A172 (cell line): ENCODE measurements around the gene MRPL52. TPM values are rescaled to one million over a fixed set of nuclear protein-coding genes. Genes with fewer than 3 reads are reported as not detected.
"Not testable (repeated sequence)": the region's sequence is repeated elsewhere in the genome, so short reads cannot be mapped to it uniquely, and the experiment has no call there.

Source experiments
- DNase-seq: peaks from one replicate; pipeline ENCODE4 v3.0.0-alpha.2; 2015; ENCODE audit warnings: low spot score
- total RNA-seq: library from RNA; depleted of rRNA; stranded (reverse); fragments of >200 nt; shearing (Covaris generic); gene quantifications from 2 replicates; pipeline ENCODE4 v1.2.3, GENCODE V29; 2014

MRPL52 gene
- total RNA-seq, 1 experiment from 2014 or later, result 163 TPM

GRCh38 chr14:22808388-22809209 is 21.1 kb upstream of the MRPL52 start:
- DNase-seq, result no peak

GRCh38 chr14:22811722-22812121 is 18.0 kb upstream of the MRPL52 start:
- no peak for DNase-seq

GRCh38 chr14:22812744-22813143 is 16.9 kb upstream of the MRPL52 start:
- no peak for DNase-seq

- no peak for DNase-seq
Observed at GRCh38 chr14:22813145-22813544, 16.5 kb upstream of the MRPL52 start.

- DNase-seq, result no peak
Observed at GRCh38 chr14:22814373-22814772, 15.3 kb upstream of the MRPL52 start.

GRCh38 chr14:22814941-22815713 is 14.6 kb upstream of the MRPL52 start, which contains the start of gene SLC7A7:
SLC7A7 (minus strand) TSS chr14:22815435; CDS start chr14:22813398, 2,037 bp downstream.
- DNase-seq, result no peak

DNA sequence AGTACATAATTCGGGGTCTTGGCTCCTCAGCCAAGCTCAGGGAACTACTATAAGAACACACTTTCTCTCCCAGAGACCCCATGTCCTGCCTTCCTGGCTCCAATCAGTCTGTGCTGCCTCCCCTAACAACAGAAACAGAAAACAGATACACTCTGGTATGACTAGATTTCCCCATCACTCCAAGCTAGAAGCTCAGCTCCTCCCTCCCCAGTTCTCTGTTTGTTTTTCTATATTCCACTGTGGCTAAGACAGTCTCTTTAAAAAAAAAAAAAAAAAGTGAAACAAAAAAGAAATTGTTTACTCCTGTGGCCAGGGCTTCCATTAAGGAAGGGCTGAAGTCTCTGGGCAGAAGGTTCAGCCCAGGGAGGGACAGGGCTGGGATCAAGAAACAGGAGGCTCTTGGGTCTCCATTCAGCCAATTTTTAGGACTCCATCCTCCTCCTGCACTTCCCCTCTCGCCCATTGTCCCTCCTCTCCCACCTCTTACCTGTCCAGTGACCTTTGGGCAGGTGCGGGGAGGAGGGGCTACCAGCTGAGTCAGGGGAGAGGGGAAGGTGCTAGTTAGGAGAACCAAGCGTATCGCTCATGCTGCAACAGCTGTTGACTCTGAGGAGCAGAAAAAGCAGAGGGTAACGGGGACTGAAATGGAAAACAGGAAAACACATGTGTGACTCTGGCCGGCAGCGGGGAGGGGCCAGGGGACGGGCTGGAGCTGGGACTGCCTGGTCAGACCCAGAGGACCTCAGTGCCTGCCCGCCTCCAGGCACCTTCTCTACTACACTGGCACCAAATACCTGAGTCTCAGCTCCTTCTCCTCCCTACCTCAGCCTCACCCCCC is 10.3 kb upstream of the MRPL52 start:
- no peak for DNase-seq

- no peak for DNase-seq
Observed at GRCh38 chr14:22820731-22821130, 9.0 kb upstream of the MRPL52 start.

GRCh38 chr14:22821193-22822015 is 8.3 kb upstream of the MRPL52 start:
- DNase-seq, result no peak

DNA sequence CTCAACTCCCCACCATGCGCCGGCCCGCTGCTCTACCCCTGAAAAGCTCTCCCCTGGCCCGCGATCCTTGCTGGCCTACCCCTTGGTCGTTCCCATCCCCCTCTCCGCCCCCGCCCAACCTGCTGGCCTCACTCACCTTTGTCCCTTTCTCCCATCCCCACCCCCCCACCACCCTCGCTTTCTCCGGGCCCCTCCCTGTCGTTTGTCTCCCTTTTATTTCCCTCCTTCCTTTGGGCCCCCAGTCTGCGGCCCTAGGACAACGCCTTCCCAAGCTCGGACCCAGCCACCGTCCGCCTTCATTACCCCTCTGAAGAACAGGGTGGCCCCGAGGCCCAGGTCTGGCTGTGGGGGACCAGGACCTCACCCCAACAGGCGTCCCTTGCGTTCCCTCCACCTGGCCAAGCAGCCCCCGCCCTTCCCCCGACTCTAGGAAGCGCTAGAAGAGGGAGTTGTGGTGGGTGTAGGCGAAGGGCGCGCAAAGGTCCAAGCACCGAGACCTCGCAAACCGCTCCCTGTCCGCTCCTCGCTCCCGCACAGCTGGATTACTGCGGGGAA is 7.6 kb upstream of the MRPL52 start:
- DNase-seq, result no peak

GRCh38 chr14:22822571-22823098 is 7.1 kb upstream of the MRPL52 start:
- DNase-seq, result peak; percentile 52

DNA sequence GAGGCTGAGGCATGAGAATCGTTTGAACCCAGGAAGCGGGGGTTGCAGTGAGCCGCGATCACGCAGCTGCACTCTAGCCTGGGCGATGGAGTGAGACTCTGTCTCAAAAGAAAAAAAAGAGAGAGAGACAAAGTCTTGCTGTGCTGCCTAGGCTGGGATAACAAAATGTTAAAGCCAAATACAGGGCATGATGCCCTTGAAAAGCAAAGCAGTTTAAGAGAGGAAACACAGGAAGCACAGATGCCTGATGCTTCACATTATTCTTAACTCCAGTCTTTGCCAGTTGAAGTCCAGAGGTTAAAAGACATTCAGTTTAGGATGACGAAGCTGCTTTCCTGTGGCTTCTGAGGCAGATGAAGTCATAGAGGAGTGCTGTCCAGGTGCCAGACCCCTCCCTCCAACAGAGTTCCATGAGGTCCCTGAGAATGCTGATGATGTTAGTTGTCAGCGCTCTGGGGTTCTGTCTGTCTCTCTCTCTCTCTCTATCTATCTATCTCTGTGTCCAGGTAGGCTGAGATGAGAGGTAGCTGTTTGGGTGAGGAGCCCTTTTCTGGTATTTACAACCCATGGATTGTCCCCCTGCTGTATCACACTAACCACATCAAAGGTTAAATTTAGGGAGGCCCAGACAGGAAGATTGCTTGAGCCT is 4.9 kb upstream of the MRPL52 start:
- peak; percentile 91 for DNase-seq

DNA sequence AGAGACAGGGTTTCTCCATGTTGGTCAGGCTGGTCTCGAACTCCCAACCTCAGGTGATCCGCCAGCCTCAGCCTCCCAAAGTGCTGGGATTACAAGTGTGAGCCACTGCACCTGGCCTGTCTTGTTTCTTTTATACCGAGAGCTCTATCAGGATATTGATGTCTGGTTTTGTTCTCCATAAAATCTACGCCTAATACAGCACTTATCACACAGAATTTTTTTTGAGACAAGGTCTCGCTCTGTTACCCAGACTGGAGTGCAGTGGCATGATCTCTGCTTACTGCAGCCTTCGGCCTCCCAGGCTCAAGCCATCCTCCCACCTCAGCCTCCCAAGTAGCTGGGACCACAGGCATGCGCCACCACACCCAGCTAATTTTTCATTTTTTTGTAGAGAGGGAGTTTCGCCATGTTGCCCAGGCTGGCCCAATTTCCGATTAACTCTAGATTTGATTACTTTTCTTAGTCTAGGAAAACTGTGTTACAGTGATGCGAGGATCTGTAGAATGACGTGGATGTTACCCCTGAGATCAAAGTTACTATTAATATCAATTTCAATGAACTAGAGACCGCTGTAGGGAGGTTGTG is 519 bp upstream of the MRPL52 start:
- not testable (repeated sequence) for DNase-seq

DNA sequence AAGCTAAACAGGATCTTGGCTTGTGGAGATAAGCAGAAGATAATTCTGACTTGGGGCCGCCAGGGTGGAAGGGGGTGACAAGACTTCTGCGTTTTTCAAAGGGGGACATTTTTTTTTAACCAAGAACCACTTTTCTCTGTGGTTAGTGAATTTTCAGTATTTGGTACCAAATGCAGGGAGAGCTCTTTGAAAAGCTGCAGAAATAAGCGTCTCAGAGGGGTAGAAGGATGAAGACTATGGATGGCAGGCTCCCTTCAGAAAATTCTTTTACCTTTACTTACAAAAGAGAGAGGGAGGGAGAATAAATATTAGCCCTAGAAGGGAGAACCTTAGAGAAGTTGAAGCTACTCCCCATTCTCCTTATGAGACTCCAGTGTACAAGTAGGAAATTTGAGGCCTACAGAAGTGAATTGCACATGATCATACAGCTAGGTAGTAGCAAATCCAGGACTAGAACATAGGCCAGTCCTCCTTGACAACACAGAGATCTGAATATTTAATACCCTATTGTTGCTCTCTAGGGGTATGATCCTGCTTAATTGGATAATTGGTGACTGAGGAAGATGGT is 840 bp downstream of the MRPL52 start:
- DNase-seq, result no peak

DNA sequence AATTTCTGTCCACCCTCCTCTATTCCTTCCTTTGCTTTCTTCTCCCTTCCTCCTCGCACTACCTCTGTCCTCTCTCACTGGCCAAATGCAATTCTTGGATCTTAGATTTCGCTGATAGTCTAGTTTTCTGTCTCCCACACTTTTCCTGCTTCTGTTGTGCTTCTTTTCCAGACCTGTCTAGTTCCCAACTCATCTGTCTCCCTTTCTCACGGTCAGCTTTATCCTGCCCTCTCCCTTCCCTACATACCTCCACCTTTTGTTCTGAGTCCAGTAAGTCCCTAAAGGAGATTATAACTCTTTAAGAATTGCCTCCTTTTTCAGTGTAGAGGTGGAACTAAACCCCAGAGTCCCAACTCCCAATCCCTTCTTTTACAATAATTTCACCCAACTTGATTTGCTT is 5.8 kb downstream of the MRPL52 start:
- DNase-seq, result no peak

DNA sequence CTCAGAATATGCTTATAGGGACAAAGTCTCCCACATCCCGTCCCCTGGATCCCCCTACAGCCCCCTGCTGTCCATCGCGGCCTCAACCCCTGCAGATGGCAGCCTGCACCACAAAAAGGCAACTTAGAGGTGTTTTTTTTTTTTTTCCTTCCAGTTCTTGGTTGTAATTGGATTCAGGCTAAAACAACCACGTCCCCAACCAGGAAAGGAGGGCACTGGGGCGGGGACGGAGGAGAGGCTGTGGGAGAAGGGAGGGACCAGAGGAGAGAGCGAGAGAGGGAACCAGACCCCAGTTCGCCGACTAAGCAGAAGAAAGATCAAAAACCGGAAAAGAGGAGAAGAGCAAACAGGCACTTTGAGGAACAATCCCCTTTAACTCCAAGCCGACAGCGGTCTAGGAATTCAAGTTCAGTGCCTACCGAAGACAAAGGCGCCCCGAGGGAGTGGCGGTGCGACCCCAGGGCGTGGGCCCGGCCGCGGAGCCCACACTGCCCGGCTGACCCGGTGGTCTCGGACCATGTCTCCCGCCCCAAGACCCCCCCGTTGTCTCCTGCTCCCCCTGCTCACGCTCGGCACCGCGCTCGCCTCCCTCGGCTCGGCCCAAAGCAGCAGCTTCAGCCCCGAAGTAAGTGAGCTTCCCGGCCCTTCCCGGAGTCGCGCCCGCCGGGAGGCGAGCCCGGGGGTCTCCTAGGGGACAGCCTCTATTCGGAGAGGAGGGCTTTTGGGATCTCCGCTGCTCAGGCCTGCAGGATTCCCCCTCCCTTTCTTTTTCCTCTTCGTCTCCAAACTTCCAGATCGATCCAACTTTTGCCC is 6.8 kb downstream of the MRPL52 start, which contains the start of gene MMP14:
Gene MMP14 (plus strand): TSS at position 285 of the 813 bp plus-strand sequence. CDS start 233 bp downstream, at position 518.
- no peak for DNase-seq

GRCh38 chr14:22837114-22837749 is 7.5 kb downstream of the MRPL52 start:
- DNase-seq, result no peak
